Left ventricle myocardium inferior (tissue), 1 donor: ENCODE measurements around the gene MAP3K7CL. TPM values are rescaled to one million over a fixed set of nuclear protein-coding genes. Genes with fewer than 3 reads are reported as not detected.
A peak's percentile ranks its signal among the peaks of the same experiment; 100 is the strongest.

ENCODE experiments used
- DNase-seq: peaks from one replicate; pipeline ENCODE4 v3.0.0-alpha.2; 2020
- H3K27ac ChIP-seq: fragments of 200-600 bp; replicated peaks from 2 replicates; pipeline ENCODE4 v1.8.0; 2021
- H3K27me3 ChIP-seq: fragments of 200-600 bp; 2 replicates; pipeline ENCODE4 v1.8.0; 2021; ENCODE audit warnings: low read depth
- H3K36me3 ChIP-seq: fragments of 200-600 bp; 2 replicates; pipeline ENCODE4 v1.8.0; 2021
- H3K4me1 ChIP-seq: fragments of 200-600 bp; 2 replicates; pipeline ENCODE4 v1.8.0; 2021
- H3K4me3 ChIP-seq: fragments of 200-600 bp; 2 replicates; pipeline ENCODE4 v1.8.0; 2021; ENCODE audit warnings: mild to moderate bottlenecking, moderate library complexity
- H3K9me3 ChIP-seq: fragments of 200-600 bp; replicated peaks from 2 replicates; pipeline ENCODE4 v1.8.0; 2021
- intact Hi-C: fragments of 100-400 bp; cut with micrococcal nuclease; formaldehyde crosslinking; loops from one replicate; pipeline ENCODE4 v1.11.0; 2022
- total RNA-seq: library from RNA; stranded (reverse); fragmentation: NEBNext Ultra II Directional; extraction: Animal tissue kit (Norgen Biotek cat#: 25700); gene quantifications from one replicate; pipeline ENCODE4 v1.2.1, GENCODE V29; 2021
- TF ChIP-seq, protein P1 (sequence below): fragments of 200-600 bp; IDR thresholded peaks from 2 replicates; pipeline ENCODE4 v1.8.0; 2021; ENCODE audit warnings: antibody characterized with exemption, mild to moderate bottlenecking, borderline replicate concordance
- donor health status: DM: no; HTN: yes; CAD: no; lungs with severe emphysema.

Gene MAP3K7CL
- total RNA-seq, 1 donor from 2014 or later = 2.1 TPM

- DNase-seq = no peak
- H3K4me1 ChIP-seq = peaks cover 41% of the 10 kb centered on the region
- H3K9me3 ChIP-seq = no peaks in the 10 kb centered on the region
- H3K27ac ChIP-seq = no peak overlapping the region
- intact Hi-C loops = no loop called here
- no peaks in the 10 kb centered on the region for H3K27me3 ChIP-seq
- H3K4me3 ChIP-seq = no peak overlapping the region
- no peaks in the 10 kb centered on the region for H3K36me3 ChIP-seq
- TF ChIP-seq, protein P1, sequence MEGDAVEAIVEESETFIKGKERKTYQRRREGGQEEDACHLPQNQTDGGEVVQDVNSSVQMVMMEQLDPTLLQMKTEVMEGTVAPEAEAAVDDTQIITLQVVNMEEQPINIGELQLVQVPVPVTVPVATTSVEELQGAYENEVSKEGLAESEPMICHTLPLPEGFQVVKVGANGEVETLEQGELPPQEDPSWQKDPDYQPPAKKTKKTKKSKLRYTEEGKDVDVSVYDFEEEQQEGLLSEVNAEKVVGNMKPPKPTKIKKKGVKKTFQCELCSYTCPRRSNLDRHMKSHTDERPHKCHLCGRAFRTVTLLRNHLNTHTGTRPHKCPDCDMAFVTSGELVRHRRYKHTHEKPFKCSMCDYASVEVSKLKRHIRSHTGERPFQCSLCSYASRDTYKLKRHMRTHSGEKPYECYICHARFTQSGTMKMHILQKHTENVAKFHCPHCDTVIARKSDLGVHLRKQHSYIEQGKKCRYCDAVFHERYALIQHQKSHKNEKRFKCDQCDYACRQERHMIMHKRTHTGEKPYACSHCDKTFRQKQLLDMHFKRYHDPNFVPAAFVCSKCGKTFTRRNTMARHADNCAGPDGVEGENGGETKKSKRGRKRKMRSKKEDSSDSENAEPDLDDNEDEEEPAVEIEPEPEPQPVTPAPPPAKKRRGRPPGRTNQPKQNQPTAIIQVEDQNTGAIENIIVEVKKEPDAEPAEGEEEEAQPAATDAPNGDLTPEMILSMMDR = no peak
Measured at GRCh38 chr21:29177800-29178199, 47.4 kb downstream of the MAP3K7CL start.

GRCh38 chr21:29178926-29179325 lies 48.5 kb downstream of the MAP3K7CL start:
- DNase-seq = no peak
- no peak overlapping the region for H3K27ac ChIP-seq
- H3K27me3 ChIP-seq = no peaks in the 10 kb centered on the region
- H3K4me3 ChIP-seq = no peak overlapping the region
- TF ChIP-seq, protein P1 = no peak
- intact Hi-C loops = no loop called here
- H3K36me3 ChIP-seq = no peaks in the 10 kb centered on the region
- H3K9me3 ChIP-seq = no peaks in the 10 kb centered on the region
- H3K4me1 ChIP-seq = peaks cover 45% of the 10 kb centered on the region

DNA sequence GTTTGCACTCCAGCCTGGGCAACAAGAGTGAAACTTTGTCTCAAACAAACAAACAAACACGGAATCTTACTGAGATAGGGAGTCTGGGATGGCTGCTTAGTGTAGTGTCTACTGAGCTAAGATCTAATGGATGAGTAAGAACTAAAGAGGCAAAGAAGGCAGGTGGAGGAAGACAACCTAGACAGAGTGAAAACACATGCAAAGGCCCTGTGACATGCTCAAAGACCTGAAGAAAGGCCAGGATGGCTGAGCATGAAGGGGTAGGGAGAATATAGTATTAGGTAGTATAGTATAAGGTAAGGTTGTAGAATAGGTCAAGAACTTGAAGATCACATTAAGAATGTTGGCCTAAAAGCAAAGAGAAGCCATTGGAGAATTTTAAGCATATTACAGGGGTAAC lies 49.1 kb downstream of the MAP3K7CL start:
- Histone ChIP-seq H3K4me3 (no peak overlapping the region), H3K36me3 (no peaks in the 10 kb centered on the region), H3K27me3 (no peaks in the 10 kb centered on the region), H3K9me3 (no peaks in the 10 kb centered on the region), H3K27ac (no peak overlapping the region), H3K4me1 (peaks cover 41% of the 10 kb centered on the region)
- TF ChIP-seq, protein P1 = no peak
- intact Hi-C loops = no loop called here
- no peak for DNase-seq

- Histone ChIP-seq H3K27ac (peak overlapping the region; percentile 80), H3K36me3 (no peaks in the 10 kb centered on the region), H3K27me3 (no peaks in the 10 kb centered on the region), H3K9me3 (no peaks in the 10 kb centered on the region), H3K4me1 (peaks cover 21% of the 10 kb centered on the region), H3K4me3 (peak overlapping the region; percentile 55)
- no peak for DNase-seq
- intact Hi-C loops = no loop called here
- TF ChIP-seq, protein P1 = no peak
Measured at GRCh38 chr21:29181799-29182470, 51.5 kb downstream of the MAP3K7CL start.

GRCh38 chr21:29182691-29183092 lies 52.2 kb downstream of the MAP3K7CL start:
- Histone ChIP-seq H3K27ac (peak overlapping the region; percentile 80), H3K4me3 (peak overlapping the region; percentile 55), H3K4me1 (peaks cover 21% of the 10 kb centered on the region), H3K27me3 (no peaks in the 10 kb centered on the region), H3K9me3 (no peaks in the 10 kb centered on the region), H3K36me3 (no peaks in the 10 kb centered on the region)
- no peak for DNase-seq
- TF ChIP-seq, protein P1 = no peak
- intact Hi-C loops = no loop called here
